Liver (tissue), 3 donors: ENCODE measurements around the gene SMARCB1.

Experiments
- GABPA ChIP-seq, 2 donors: IDR thresholded peaks in 1 of 2; conservative IDR thresholded peaks in 1 of 2; 2 replicates each; pipeline ENCODE4 v1.6.1; 2016; ENCODE audit warnings: antibody characterized with exemption in 2 of 2, mild to moderate bottlenecking in 1 of 2, moderate library complexity in 1 of 2
- MAX ChIP-seq: IDR thresholded peaks from 2 replicates; pipeline ENCODE4 v1.6.1; 2016; ENCODE audit warnings: antibody characterized with exemption
- NR2F2 ChIP-seq: IDR thresholded peaks from 2 replicates; pipeline ENCODE4 v1.6.1; 2016; ENCODE audit warnings: antibody characterized with exemption
- RAD21 ChIP-seq, 2 donors: IDR thresholded peaks; 2 replicates each; pipeline ENCODE4 v1.6.1; 2016; ENCODE audit warnings: antibody characterized with exemption in 2 of 2, mild to moderate bottlenecking in 2 of 2
- SP1 ChIP-seq: IDR thresholded peaks from 2 replicates; pipeline ENCODE4 v1.6.1; 2018; ENCODE audit warnings: antibody characterized with exemption, mild to moderate bottlenecking
- ZBTB33 ChIP-seq: IDR thresholded peaks from 2 replicates; pipeline ENCODE4 v1.6.1; 2016; ENCODE audit warnings: antibody characterized with exemption
- TF ChIP-seq, protein P1 (sequence below): fragments of 150-350 bp; IDR thresholded peaks from 2 replicates; pipeline ENCODE4 v1.5.1; 2017; ENCODE audit warnings: improper control_type of control experiment, low read depth, low read length; ENCODE audit not compliant: missing input control
- donor health status: healthy.
- donor health status: healthy.

DNA sequence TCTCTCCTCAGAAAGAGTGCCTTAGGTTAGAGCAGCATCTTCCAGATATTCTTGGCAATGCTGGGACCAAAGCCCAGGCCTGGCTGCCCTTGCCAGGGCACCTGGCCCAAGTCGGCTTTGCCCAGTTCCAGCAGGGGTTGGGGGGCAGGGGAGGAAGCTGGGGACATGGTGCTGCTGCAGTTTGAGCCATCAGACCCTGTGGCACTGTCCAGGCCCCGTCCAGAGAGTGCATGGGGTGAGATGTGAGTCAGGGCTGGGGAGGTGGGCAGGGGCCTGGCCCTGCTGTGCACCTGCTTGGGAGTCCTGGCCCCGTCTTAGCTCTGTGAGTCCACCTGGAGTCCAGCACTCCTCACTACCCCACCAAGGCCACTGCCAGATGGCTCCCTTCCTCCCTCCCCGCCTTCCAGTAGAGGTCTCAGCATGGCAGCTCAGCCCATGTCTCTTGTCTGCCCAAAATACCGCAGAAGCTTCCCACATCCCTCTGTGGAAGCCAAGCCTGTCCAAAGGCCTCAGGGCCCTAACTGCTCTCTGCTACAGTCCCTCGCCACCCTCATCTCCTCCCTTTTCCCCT lies 35.4 kb downstream of the SMARCB1 start:
- TF ChIP-seq, protein P1, sequence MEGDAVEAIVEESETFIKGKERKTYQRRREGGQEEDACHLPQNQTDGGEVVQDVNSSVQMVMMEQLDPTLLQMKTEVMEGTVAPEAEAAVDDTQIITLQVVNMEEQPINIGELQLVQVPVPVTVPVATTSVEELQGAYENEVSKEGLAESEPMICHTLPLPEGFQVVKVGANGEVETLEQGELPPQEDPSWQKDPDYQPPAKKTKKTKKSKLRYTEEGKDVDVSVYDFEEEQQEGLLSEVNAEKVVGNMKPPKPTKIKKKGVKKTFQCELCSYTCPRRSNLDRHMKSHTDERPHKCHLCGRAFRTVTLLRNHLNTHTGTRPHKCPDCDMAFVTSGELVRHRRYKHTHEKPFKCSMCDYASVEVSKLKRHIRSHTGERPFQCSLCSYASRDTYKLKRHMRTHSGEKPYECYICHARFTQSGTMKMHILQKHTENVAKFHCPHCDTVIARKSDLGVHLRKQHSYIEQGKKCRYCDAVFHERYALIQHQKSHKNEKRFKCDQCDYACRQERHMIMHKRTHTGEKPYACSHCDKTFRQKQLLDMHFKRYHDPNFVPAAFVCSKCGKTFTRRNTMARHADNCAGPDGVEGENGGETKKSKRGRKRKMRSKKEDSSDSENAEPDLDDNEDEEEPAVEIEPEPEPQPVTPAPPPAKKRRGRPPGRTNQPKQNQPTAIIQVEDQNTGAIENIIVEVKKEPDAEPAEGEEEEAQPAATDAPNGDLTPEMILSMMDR, result no peak
- TF ChIP-seq MAX, result no peak
- no peak for TF ChIP-seq RAD21 (IDR thresholded peaks at IDR 0.05)
- TF ChIP-seq NR2F2, result no peak
- no peak for TF ChIP-seq GABPA (IDR thresholded peaks at IDR 0.05 in 1 of 2, conservative IDR thresholded peaks at IDR 0.05 in 1 of 2)
- no peak for TF ChIP-seq SP1
- TF ChIP-seq ZBTB33, result no peak
